MM.1S (cell line): Measurements from ENCODE around the gene PCDHA8.

Source experiments
- EZH2 ChIP-seq: fragments of 300-600 bp; sonication (generic); optimal IDR thresholded peaks from 2 replicates; pipeline ENCODE3; 2017; ENCODE audit warnings: low read depth, mild to moderate bottlenecking, antibody characterized with exemption, low read length, mixed read lengths
- EZH2phosphoT487 ChIP-seq: fragments of 300-600 bp; sonication (generic); IDR thresholded peaks from 2 replicates; pipeline ENCODE4 v1.6.1; 2018; ENCODE audit warnings: antibody characterized with exemption, low read length
- TF ChIP-seq, protein P1 (sequence below): fragments of 300-600 bp; sonication (generic); IDR thresholded peaks from 2 replicates; pipeline ENCODE4 v1.5.1; 2016; ENCODE audit warnings: antibody characterized with exemption, low read length, mixed read lengths

DNA sequence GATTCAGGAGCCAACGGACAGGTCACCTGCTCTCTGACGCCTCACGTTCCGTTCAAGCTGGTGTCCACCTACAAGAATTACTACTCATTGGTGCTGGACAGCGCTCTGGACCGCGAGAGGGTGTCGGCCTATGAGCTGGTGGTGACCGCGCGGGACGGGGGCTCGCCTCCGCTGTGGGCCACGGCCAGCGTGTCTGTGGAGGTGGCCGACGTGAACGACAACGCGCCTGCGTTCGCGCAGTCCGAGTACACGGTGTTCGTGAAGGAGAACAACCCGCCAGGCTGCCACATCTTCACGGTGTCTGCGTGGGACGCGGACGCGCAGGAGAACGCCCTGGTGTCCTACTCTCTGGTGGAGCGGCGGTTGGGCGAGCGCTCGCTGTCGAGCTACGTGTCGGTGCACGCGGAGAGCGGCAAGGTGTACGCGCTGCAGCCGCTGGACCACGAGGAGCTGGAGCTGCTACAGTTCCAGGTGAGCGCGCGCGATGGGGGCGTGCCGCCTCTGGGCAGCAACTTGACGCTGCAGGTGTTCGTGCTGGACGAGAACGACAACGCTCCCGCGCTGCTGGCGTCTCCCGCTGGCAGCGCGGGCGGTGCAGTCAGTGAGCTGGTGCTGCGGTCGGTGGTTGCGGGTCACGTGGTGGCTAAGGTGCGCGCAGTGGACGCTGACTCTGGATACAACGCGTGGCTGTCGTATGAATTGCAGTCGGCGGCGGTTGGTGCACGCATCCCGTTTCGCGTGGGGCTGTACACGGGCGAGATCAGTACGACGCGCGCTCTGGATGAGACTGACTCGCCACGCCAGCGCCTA lies 16.4 kb downstream of the PCDHA8 start:
- TF ChIP-seq, protein P1, sequence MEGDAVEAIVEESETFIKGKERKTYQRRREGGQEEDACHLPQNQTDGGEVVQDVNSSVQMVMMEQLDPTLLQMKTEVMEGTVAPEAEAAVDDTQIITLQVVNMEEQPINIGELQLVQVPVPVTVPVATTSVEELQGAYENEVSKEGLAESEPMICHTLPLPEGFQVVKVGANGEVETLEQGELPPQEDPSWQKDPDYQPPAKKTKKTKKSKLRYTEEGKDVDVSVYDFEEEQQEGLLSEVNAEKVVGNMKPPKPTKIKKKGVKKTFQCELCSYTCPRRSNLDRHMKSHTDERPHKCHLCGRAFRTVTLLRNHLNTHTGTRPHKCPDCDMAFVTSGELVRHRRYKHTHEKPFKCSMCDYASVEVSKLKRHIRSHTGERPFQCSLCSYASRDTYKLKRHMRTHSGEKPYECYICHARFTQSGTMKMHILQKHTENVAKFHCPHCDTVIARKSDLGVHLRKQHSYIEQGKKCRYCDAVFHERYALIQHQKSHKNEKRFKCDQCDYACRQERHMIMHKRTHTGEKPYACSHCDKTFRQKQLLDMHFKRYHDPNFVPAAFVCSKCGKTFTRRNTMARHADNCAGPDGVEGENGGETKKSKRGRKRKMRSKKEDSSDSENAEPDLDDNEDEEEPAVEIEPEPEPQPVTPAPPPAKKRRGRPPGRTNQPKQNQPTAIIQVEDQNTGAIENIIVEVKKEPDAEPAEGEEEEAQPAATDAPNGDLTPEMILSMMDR: no peak
- TF ChIP-seq EZH2phosphoT487: no peak
- no peak for TF ChIP-seq EZH2
